GM18505 (cell line): ENCODE results near the gene TACR1.
A peak's percentile ranks its signal among the peaks of the same experiment; 100 is the strongest.

Experiments
- ATAC-seq: cut with Tn5 transposase; IDR thresholded peaks from one replicate; pipeline ENCODE4 v1.9.1; 2021; ENCODE audit not compliant: unreplicated experiment
- POLR2A ChIP-seq: IDR thresholded peaks from 4 replicates; pipeline ENCODE4 v1.6.1; 2011; ENCODE audit warnings: borderline replicate concordance; ENCODE audit not compliant: insufficient read depth, insufficient read length; ENCODE audit errors: extremely low read depth

TACR1 gene

DNA sequence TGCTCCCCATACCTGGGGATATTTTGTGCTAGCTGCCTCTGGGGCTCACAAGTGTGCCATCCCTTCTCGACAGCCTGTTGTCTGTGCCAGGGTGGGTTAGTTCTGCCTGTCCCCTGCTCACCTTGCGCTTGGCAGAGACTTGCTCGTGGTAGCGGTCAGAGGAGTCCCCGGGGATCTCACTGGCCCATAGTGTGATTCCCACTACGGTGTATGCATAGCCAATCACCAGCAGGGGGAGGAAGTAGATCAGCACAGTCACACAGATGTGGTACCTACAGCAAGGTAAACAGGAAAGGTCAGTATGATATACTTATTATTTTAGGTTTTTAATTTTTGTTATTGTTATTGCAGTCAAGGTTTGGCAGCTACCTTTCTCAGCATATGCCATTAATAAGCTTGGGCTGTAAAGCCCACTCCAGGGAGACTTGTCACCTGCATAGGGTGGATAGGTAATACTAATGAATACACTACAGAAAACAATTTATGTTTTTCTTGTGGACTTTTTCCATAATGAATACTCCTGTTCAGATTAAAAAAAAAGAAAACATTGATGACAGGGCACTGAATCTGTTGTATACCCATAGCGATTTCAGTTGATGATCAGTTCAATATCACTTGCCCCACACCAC lies 145.7 kb downstream of the TACR1 start:
- no peak for TF ChIP-seq POLR2A

GRCh38 chr2:75047992-75048625 lies 151.2 kb downstream of the TACR1 start:
- no peak for TF ChIP-seq POLR2A
- ATAC-seq: no peak

More for the DNA sequence above, 145.7 kb downstream of the TACR1 start:
- peak; percentile 75 for ATAC-seq

DNA sequence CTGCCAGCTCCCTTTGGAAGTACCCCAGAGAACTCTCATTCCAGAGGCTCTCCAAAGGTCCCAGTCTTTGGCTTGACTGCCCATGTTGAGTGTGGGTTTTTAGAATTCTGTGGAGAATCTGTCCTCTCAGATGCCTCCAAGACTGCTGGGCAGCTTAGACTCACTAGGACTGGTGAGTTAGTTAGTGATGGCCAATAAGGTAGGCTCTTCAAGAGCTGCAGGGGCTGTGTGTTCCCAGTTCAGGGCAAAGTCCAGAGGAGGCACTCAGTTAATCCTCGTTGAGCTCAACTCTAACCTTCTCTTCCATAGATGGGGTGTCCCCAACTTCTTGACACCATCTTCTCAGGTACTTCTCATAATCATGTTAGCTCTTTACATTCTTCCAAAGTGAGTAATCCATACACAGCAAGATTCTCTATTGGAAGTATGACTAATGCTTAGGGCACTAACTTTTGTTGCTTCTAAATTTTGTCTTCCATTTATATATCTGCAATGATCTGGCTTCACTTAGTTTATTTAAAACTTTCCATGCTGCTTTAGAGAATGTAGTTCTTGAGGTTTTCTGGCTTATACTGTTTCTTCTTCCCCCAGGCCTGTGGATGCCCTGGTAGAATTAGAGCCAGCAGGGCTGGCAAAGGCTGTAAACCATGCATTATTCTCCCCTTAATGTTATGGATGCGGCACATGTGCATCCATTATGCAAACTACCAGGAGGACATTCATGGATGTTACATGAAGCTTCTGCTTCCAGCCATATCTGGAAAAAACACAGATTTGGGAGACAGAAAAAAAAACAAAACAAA lies 151.9 kb downstream of the TACR1 start:
- no peak for TF ChIP-seq POLR2A
- ATAC-seq: no peak

DNA sequence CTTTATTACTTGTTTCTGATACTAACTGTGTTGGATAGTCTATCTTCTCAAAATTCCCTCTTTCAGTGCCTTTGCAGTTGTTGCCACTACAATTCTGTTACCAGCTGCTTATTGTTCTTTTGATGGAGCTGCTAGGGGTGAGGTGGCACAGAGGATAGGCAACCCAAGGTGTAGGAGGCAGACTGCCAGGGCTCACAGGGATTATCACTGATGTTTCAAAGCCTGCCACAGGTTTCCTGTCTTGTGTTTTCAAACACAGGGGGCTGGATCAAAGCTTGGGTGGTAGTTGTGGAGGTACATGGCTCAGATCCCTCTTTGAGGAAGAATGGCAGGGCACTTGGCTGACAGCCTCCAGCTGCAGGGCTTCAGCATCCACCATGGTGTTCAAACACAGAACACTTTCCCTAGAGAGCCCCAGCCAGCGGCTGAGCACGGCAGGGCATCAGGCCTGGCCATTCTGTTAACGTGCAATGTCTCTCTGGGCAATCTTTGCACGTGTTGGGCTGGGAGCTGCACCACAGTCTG lies 153.7 kb downstream of the TACR1 start:
- ATAC-seq: no peak
- TF ChIP-seq POLR2A: no peak

GRCh38 chr2:75044291-75044690 lies 155.0 kb downstream of the TACR1 start:
- ATAC-seq: no peak
- TF ChIP-seq POLR2A: no peak

GRCh38 chr2:75042823-75043222 lies 156.5 kb downstream of the TACR1 start:
- no peak for TF ChIP-seq POLR2A
- ATAC-seq: no peak

- ATAC-seq: no peak
These were observed 157.4 kb downstream of the TACR1 start for GRCh38 chr2:75041731-75042600.

DNA sequence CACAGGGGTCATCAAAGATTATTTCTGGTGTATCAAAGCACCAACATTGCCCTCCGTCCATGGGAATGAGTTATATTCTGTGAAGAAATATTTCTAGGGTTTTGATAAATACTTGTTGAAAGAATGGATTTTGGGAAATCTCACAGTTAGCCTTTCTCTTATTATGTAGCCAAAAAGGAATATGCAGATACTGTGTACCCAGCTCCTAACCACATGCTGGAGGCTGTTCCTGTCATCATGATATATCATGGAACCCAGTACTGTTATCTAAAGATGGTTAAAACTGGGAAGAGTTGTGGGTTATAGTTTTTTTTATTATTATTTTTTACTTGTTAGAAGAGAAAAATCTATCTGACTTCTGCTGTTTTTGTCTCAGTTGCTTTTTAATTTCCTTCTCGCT lies 158.1 kb downstream of the TACR1 start:
- no peak for ATAC-seq
- no peak for TF ChIP-seq POLR2A

More at GRCh38 chr2:75041731-75042600, 157.4 kb downstream of the TACR1 start:
- TF ChIP-seq POLR2A: no peak

DNA sequence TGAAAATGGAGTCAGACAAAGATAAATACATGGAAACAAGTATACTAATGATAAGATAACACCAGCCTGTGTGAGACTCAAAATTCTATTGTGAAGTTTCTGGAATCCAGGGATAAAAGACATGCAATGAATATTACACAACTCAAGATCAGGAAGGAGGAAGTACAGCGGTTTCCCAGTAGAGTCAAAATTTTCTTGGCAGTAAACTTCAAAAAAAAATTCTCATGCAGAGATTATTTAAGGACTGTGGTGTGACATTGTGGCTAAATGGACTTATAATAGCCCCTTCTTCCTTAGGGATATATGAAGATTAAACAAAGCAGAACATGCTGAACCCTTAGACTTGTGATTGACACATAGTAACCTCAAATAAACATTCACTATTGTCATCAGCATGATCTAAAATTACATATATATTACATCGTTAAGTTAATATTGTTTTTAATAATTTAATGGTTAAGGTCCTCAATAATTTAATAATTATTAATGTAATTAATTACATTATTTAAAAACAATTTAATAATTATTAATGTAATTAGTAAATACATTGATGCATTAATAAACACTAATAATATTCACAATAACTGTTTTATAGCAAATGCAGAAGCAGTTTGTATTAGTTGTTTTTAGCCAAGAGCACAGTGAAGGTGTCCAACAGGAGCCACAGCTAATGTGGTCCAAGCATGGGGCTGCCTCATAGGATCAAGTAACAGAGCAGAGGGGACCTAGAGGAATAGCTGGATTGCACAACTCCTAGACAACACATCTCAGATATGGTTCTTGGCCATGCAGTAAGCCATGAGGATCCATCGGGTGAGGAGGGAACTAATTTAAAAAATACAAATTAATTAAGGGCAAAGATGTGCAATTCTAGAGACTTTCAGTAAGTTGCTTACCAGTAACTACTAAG lies 163.6 kb downstream of the TACR1 start:
- no peak for ATAC-seq
- TF ChIP-seq POLR2A: no peak

DNA sequence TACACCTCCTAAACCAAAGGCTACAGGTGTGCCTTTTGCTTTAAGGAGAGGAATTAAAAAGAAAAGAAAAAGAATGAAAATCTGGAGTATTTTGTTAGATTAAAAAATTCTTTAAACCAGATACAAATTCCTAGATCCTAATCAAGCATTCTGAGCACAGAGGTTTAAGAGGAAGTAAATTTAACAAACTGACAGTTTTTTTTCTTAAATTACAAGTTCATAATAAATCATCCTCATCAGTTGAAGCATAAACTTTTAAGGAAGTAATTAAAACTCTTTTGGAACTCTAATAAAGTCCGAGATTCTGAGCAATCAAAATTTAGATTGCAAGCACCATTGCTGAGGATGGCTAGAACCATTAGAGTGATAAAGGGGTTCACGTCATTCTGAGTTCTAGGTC lies 165.8 kb downstream of the TACR1 start:
- TF ChIP-seq POLR2A: no peak
- no peak for ATAC-seq

GRCh38 chr2:75031906-75032803 lies 167.2 kb downstream of the TACR1 start:
- no peak for ATAC-seq
- TF ChIP-seq POLR2A: no peak
